Kidney glomerular epithelial cell (primary cell): ENCODE measurements around the gene GM2A.
"Not testable (repeated sequence)": the region's sequence is repeated elsewhere in the genome, so short reads cannot be mapped to it uniquely, and the experiment has no call there.

Source experiments
- DNase-seq: peaks from one replicate; lab custom pipeline; 2025; lab: John Stamatoyannopoulos, UW

GM2A gene

DNA sequence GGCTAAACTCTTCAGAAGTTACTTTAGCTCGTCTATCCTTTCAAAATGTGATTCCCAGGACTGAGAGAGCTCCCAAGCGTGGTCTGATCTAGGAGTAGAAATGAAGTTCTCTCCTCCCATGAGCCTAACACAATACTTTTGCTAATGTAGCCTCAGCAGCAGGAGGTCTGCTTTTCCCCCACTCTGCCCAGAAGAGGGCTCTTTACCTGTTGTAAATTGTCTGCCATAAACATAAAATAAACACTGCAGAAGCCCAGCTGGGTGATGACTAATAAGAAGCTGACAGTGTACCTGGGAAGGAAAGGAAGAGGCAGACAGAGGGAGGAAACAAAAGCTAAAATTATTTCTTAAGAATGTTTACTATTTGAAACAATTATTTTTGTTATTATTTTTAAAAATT is 35.2 kb downstream of the GM2A start:
- DNase-seq = peak; percentile 12

DNA sequence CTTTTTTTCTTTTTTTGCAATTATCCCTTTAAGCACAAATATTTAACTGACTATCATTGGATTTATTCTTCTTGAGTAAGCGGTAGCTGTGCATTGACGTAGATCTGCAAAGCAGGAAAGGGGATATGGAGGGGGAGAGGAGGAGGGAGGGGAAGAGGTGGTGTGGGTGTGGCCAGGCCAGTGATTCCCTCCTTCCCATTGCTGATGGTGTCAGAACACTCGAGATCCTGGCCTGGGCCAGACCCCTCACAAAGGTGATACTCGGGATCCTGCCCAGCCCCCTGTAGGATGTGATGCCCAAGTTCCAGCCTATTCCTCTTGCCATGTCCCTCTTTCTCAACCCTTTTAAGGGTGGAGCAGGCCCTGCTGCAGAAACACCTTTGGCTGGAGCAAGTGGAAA is 40.6 kb downstream of the GM2A start:
- no peak for DNase-seq

GRCh38 chr5:151295138-151295537 is 42.2 kb downstream of the GM2A start:
- no peak for DNase-seq

- no peak for DNase-seq
Measured at GRCh38 chr5:151295791-151296477, 42.9 kb downstream of the GM2A start.

GRCh38 chr5:151296478-151296830 is 43.5 kb downstream of the GM2A start:
- no peak for DNase-seq

- no peak for DNase-seq
Measured at GRCh38 chr5:151296974-151297373, 44.0 kb downstream of the GM2A start.

DNA sequence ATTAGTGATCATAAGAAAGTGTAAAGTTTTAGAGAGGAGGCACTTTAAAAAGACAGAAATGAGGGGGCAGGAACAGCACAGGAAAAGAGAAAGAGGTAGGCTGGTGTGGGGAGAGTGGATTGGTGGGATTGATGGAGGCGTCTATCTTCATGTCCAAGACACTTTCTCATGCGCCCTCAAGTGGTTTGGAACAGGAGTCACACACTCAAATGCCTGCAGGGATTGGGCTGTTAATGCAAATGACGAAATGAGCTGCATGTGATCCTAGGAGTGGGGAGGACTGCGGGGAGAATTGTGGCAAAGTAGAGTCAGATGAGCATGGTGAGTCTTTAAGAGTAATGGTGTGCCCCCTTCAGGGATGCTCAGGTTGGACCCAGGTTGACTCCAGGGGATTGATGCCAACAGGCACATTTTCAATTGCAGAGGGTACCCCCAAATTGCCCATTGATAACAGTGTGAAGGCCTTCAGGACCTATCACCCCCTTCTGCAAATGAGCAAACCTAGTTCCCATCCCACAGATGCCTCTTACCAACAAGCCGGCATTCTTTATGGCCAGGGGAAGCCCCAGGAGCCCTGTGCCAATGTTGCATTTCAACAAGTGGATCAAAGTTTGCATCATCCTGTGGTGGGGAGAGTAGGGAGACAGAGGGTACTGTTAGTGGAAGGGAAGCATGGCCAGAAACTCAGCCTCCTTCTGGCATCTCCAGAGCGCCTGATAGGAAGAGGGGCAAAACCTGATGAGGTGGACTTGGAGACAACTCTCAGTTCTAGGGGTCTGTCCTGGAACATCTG is 45.3 kb downstream of the GM2A start:
- peak; percentile 77 for DNase-seq

DNA sequence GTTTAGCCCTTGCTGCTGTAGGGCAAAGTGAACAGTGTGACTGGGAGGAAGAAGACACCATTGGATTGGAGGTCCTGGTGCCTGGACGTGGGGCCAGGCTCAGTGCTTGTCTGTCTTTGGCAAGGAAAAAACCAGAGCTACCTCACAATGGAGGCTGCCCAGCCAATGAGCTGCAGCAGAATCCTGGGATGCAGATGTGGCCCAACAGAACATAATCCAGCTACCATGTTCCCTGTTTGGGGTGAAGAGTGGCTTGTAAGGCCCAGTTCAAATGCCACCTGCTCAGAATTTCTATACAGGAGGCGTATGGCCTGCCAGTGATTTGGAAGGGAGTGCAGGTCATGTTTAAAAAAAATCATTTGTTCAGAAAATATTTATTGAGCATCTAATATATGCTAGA is 50.7 kb downstream of the GM2A start, which contains the start of gene SLC36A3:
Gene SLC36A3, minus strand, starts transcription at position 101 of the 400 bp plus-strand sequence. CDS start 412 bp downstream, outside the sequence.
- no peak for DNase-seq

- not testable (repeated sequence) for DNase-seq
Measured at GRCh38 chr5:151309266-151309665, 56.3 kb downstream of the GM2A start.

GRCh38 chr5:151309821-151310220 is 56.8 kb downstream of the GM2A start:
- DNase-seq = not testable (repeated sequence)

- DNase-seq = no peak
Measured at GRCh38 chr5:151310932-151311331, 57.9 kb downstream of the GM2A start.

- DNase-seq = no peak
Measured at GRCh38 chr5:151312756-151313324, 59.9 kb downstream of the GM2A start.

DNA sequence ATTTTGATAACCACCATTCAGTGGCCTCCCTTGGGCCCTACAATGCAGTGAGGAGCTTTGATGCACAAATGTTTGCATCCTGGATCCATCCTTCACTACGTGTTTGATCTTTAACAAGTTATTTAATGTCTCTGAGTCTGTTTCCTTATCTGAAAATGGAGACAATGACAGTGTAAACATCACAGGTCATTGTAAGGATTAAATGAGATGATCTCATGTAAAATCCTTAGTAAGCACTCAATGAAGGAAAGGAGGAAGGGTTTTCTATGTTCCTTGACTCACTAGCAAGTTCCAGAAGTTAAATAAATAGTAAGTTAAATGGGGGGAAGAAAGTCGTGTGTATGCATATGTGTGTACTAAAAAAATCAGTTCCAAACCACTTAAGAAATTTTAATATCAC is 60.4 kb downstream of the GM2A start:
- no peak for DNase-seq

DNA sequence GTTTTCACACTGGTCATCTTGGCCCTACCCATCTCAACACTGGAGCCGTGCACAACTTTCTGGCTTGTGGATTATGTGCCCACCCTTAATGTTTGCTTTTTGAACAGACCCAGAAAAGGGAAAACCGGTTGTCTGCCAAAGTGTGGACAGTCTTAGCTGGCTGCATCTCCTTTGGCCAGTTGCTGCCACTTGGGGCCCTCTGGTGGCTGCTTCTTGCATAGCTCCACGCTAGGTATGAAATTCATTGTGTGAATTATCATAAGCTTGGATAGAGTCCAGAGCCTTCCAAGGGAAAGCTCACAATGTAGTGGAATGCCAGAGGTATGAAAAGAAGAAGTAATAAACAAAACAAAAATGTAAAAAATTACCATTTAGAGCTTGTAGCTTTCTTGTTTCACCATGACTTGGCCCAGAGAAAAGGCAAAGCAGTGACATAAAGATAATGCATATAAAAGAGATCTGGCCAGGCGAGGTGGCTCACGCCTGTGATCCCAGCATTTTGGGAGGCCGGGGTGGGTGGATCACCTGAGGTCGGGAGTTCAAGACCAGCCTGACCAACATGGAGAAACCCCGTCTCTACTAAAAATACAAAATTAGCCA is 63.1 kb downstream of the GM2A start:
- DNase-seq = peak; percentile 58

- no peak for DNase-seq
Measured at GRCh38 chr5:151317871-151318270, 64.9 kb downstream of the GM2A start.

DNA sequence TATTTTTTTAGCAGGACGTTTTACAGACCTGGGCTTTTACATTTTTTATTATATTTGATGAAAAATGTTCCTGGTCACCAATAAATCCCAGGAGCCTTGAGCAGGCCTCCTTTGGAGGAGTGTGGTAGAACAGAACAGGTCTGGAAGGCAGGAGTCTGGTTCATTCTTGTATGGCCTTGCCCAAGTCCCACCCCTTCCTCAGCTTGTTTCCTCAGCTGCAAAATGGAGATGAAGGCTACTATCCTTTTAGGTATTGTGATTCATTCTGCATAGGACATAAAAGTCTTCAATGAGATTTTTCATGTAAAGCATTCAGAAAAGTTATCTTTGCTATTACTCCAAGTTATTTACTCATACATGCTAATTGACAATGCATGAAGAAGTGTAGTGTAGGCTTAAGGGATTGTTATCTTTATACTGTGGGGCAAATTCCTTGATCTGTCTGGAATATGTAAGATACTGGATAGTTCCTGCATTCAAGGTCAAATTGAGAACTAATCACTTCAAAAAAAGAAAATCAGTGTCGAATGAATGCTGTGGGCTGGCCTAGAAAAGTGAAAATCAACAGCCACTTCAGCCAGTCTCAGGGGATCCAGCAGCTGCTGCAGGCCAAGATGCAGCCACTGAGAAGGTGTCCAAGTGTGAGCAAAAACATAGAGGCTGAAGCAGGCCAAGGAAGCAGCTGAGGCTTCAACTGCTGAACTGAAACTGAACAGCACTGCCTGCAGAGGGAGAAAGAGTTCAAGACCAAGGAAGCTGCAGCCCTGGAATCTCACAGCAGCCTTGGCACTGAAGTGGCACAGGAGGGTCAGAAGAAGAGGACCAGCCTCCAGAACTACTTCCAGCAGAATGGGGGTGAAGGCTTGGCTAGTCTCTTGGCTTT is 66.1 kb downstream of the GM2A start:
- no peak for DNase-seq
